ENCODE measurements around the gene TLR1.
"Not testable (repeated sequence)": the region's sequence is repeated elsewhere in the genome, so short reads cannot be mapped to it uniquely, and the experiment has no call there.

The TLR1 gene

GRCh38 chr4:38804654-38805295 is at the start of gene TLR1:
Gene TLR1 (minus strand): TSS chr4:38804791. CDS start chr4:38798831, 5,960 bp downstream.
- no peak for DNase-seq

- no peak for DNase-seq
Measured at GRCh38 chr4:38846015-38846414, 41.4 kb upstream of the TLR1 start.

GRCh38 chr4:38842994-38843393 is 38.4 kb upstream of the TLR1 start:
- no peak for DNase-seq

GRCh38 chr4:38837849-38838248 is 33.3 kb upstream of the TLR1 start:
- no peak for DNase-seq

GRCh38 chr4:38837334-38837733 is 32.7 kb upstream of the TLR1 start:
- no peak for DNase-seq

- no peak for DNase-seq
Measured at GRCh38 chr4:38834570-38834969, 30.0 kb upstream of the TLR1 start.

- no peak for DNase-seq
Measured at GRCh38 chr4:38832624-38833528, 28.3 kb upstream of the TLR1 start.

- no peak for DNase-seq
Measured at GRCh38 chr4:38832206-38832605, 27.6 kb upstream of the TLR1 start.

GRCh38 chr4:38831653-38832052 is 27.1 kb upstream of the TLR1 start:
- no peak for DNase-seq

- no peak for DNase-seq
Measured at GRCh38 chr4:38829237-38829636, 24.6 kb upstream of the TLR1 start.

GRCh38 chr4:38823766-38824165 is 19.2 kb upstream of the TLR1 start:
- no peak for DNase-seq

- DNase-seq: no peak
Measured at GRCh38 chr4:38822748-38823303, 18.2 kb upstream of the TLR1 start.

GRCh38 chr4:38821739-38822138 is 17.1 kb upstream of the TLR1 start:
- no peak for DNase-seq

GRCh38 chr4:38820329-38821061 is 15.9 kb upstream of the TLR1 start:
- no peak for DNase-seq

GRCh38 chr4:38819569-38819968 is 15.0 kb upstream of the TLR1 start:
- no peak for DNase-seq

- DNase-seq: no peak
Measured at GRCh38 chr4:38818441-38818976, 13.9 kb upstream of the TLR1 start.

GRCh38 chr4:38815885-38816782 is 11.5 kb upstream of the TLR1 start:
- no peak for DNase-seq

- no peak for DNase-seq
Measured at GRCh38 chr4:38814386-38814785, 9.8 kb upstream of the TLR1 start.

GRCh38 chr4:38811297-38811696 is 6.7 kb upstream of the TLR1 start:
- no peak for DNase-seq

GRCh38 chr4:38807462-38807861 is 2.9 kb upstream of the TLR1 start:
- not testable (repeated sequence) for DNase-seq

- not testable (repeated sequence) for DNase-seq
Measured at GRCh38 chr4:38806251-38806650, 1.7 kb upstream of the TLR1 start.
